ENCODE data around the gene RHO. TPM values are rescaled to one million over a fixed set of nuclear protein-coding genes. Genes with fewer than 3 reads are reported as not detected.

Gene RHO
- total RNA-seq, 1 donor from 2014 or later = not detected

Other genes with a start within 250 kb of the RHO start
- gene HMCES, start 249.8 kb upstream of the RHO start, total RNA-seq = 32.9 TPM
- 0.16 TPM for gene EFCAB12, start 100.0 kb upstream of the RHO start, total RNA-seq
- gene MBD4, start 88.7 kb upstream of the RHO start, total RNA-seq = 18.2 TPM
- gene IFT122, start 88.4 kb upstream of the RHO start, total RNA-seq = 11.0 TPM
- gene H1-8, start 14.5 kb downstream of the RHO start, total RNA-seq = not detected
- gene PLXND1, start 78.0 kb downstream of the RHO start, total RNA-seq = 54.8 TPM

All from cardiac septum (tissue), 1 donor.